Osteocyte (in vitro differentiated cells): ENCODE measurements around the gene ALOX5AP. TPM values are rescaled to one million over a fixed set of nuclear protein-coding genes. Genes with fewer than 3 reads are reported as not detected.

Experiments used
- DNase-seq: peaks from one replicate; pipeline ENCODE4 v3.0.0; 2021; ENCODE audit warnings: mixed read lengths; ENCODE audit not compliant: unreplicated experiment; ENCODE audit errors: extremely low spot score
- H3K27ac Mint-ChIP-seq: one replicate; pipeline ENCODE4 v1.8.0; 2021; ENCODE audit warnings: mild to moderate bottlenecking, mixed read lengths; ENCODE audit not compliant: unreplicated experiment
- H3K27me3 Mint-ChIP-seq: one replicate; pipeline ENCODE4 v1.8.0; 2021; ENCODE audit warnings: mixed read lengths; ENCODE audit not compliant: unreplicated experiment
- H3K36me3 Mint-ChIP-seq: one replicate; pipeline ENCODE4 v1.8.0; 2021; ENCODE audit warnings: mixed read lengths; ENCODE audit not compliant: unreplicated experiment
- H3K4me1 Mint-ChIP-seq: one replicate; pipeline ENCODE4 v1.8.0; 2021; ENCODE audit warnings: mixed read lengths; ENCODE audit not compliant: unreplicated experiment
- H3K4me3 Mint-ChIP-seq: one replicate; pipeline ENCODE4 v1.8.0; 2021; ENCODE audit warnings: mild to moderate bottlenecking, moderate library complexity, mixed read lengths; ENCODE audit not compliant: unreplicated experiment
- H3K9me3 Mint-ChIP-seq: one replicate; pipeline ENCODE4 v1.8.0; 2021; ENCODE audit warnings: mixed read lengths; ENCODE audit not compliant: unreplicated experiment
- CTCF ChIP-seq: fragments of 200-600 bp; sonication (generic); IDR thresholded peaks from 2 replicates; pipeline ENCODE4 v1.5.0; 2021; ENCODE audit warnings: antibody characterized with exemption, mild to moderate bottlenecking, moderate library complexity
- total RNA-seq: library from RNA; stranded (reverse); gene quantifications from 2 replicates; pipeline ENCODE4 v1.2.1, GENCODE V29; 2021

ALOX5AP gene
- total RNA-seq, 1 donor from 2014 or later, result not detected

DNA sequence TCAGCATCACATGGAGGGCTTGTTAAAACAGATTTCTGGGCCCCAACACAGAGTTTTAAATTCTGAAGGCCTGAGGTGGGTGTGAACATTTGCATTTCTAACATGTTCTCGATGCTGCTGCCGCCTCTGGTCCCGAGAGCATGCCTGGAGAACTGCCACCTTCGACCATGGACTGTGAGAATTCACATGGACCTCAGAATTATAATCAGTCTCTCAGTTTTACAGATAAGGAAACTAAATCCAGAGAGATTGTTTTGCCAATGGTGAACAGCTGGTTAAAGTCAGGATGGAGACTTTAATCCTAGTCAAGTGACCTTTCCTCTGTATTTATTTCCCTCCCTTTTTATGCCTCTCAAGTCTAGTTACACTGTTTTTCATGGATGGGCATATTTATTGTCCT lies 14.7 kb downstream of the ALOX5AP start:
- Mint-ChIP-seq H3K36me3 (no peaks in the 10 kb centered on the region), H3K4me3 (no peak overlapping the region), H3K9me3 (no peaks in the 10 kb centered on the region), H3K4me1 (peaks cover 24% of the 10 kb centered on the region), H3K27ac (no peak overlapping the region), H3K27me3 (peaks cover 2% of the 10 kb centered on the region)
- no peak for TF ChIP-seq CTCF
- no peak for DNase-seq

DNA sequence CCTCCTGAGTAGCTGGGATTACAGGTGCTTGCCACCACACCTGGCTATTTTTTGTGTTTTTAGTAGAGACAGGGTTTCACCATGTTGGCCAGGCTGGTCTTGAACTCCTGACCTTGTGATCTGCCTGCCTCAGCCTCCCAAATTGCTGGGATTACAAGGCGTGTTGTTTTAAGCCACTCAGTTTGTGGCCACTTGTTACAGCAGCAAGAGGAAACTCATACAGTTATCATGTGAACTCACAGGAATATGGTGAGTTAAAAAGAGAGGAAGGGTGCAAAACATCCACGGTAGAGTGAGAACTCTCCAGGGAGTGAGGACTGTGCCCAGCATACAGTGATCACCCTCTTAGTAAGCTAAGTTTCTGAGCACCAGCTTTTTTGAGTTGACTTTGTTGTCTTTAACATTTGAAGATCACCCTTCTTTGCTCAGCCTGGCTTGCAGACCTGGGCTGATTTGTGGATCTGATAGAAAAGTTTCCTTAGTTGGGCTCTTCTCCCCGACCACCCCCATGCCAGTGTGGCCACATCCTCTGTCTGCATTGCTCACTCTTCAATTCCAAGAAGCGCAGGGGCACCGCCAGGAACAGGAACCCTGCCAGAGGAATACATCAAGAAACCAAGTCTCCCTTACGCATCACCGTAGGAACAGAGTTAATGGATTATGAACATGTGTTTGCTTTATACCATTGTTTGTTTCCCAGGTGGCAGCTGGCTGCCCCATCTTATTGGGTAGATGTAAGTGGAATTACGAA lies 16.0 kb downstream of the ALOX5AP start:
- DNase-seq, result no peak
- Mint-ChIP-seq H3K36me3 (no peaks in the 10 kb centered on the region), H3K4me3 (no peak overlapping the region), H3K27ac (no peak overlapping the region), H3K27me3 (peaks cover 11% of the 10 kb centered on the region), H3K4me1 (peaks cover 11% of the 10 kb centered on the region), H3K9me3 (no peaks in the 10 kb centered on the region)
- no peak for TF ChIP-seq CTCF

DNA sequence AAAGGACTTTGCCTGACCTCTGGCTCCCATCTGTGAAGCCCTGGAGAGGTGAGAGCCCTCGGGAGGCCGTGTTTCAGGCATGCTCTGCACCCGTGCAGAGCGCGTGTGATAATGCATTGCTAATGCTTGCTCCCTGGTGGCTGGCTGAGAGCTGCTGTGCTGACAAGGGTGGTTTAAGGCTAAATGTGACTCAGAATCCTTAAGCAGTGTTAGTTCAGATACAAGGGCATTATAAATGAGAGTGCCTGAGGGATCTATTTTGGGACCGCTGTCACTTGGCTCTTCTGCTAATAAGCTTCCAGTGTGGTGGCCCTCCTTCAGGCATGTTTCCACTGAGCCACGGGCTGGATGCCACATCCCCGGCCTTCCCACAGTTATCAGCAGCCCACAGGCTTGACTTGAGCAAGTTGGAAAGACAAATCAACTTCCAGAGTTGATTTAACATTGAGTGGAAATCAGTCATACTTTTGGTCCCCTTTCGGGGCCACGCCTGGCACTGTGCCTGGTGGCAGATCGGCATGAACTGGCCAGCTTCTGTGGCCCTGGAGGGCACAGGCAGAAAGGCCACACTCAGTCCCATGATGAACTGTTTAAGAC lies 17.0 kb downstream of the ALOX5AP start:
- Mint-ChIP-seq H3K9me3 (no peaks in the 10 kb centered on the region), H3K4me1 (peaks cover 6% of the 10 kb centered on the region), H3K36me3 (no peaks in the 10 kb centered on the region), H3K27ac (no peak overlapping the region), H3K27me3 (peaks cover 11% of the 10 kb centered on the region), H3K4me3 (no peak overlapping the region)
- no peak for DNase-seq
- TF ChIP-seq CTCF, result no peak

DNA sequence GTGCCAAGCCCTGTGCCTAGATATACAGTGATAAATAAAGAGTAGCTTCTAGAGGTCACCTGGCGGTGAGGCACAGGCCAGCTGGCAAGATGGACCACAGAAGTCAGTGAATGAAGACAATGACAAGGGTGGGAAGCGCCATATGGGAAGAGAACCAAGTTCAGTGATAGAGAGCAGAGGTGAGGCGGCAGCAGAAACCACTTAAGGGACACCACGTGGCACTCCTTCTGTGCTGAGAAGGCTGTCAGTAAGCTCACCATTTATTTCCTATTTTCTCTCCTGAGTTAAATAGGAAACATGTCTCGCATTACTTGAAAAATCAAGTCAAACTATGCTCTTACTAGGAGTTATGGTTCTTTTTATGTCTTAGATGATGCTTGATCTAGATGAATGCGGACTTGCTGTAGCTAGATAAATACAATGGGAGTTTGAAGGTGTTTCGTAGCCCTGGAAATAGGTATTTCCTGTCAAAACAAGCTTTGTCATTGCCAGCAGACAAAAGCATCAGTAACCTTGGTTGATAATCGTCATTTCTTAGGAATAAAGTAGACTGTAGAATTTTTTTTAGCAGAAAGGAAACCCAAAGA lies 17.8 kb downstream of the ALOX5AP start:
- Mint-ChIP-seq H3K36me3 (no peaks in the 10 kb centered on the region), H3K4me1 (peaks cover 6% of the 10 kb centered on the region), H3K9me3 (no peaks in the 10 kb centered on the region), H3K27ac (no peak overlapping the region), H3K4me3 (no peak overlapping the region), H3K27me3 (peaks cover 11% of the 10 kb centered on the region)
- no peak for DNase-seq
- TF ChIP-seq CTCF, result no peak

DNA sequence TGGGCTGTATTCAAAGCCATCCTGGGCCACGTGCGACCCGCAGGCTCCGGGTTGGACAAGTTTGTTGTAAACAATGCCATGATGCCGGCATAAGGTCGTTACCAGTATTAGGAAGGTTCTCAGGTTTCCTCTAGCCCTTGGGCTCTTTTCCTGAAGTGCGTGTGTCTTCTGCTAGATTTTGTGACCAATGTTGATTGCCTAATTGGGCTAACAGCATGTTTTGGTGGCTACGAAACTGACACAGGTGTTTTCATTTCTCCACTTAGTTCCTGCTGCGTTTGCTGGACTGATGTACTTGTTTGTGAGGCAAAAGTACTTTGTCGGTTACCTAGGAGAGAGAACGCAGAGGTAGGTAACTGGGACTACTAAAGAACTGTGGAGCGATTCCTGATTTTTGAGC lies 20.3 kb downstream of the ALOX5AP start:
- Mint-ChIP-seq H3K4me1 (peaks cover 4% of the 10 kb centered on the region), H3K27ac (no peak overlapping the region), H3K36me3 (no peaks in the 10 kb centered on the region), H3K4me3 (no peak overlapping the region), H3K27me3 (peaks cover 18% of the 10 kb centered on the region), H3K9me3 (no peaks in the 10 kb centered on the region)
- DNase-seq, result no peak
- no peak for TF ChIP-seq CTCF
